ENCODE results near the gene TNRC6C. TPM values are rescaled to one million over a fixed set of nuclear protein-coding genes. Genes with fewer than 3 reads are reported as not detected.

Gene TNRC6C
- total and polyA plus RNA-seq, 2 of the 13 experiments (the other 11 are each of a cell fraction or from before 2014, with no cell fraction given) = 0.66 to 4.9 TPM

DNA sequence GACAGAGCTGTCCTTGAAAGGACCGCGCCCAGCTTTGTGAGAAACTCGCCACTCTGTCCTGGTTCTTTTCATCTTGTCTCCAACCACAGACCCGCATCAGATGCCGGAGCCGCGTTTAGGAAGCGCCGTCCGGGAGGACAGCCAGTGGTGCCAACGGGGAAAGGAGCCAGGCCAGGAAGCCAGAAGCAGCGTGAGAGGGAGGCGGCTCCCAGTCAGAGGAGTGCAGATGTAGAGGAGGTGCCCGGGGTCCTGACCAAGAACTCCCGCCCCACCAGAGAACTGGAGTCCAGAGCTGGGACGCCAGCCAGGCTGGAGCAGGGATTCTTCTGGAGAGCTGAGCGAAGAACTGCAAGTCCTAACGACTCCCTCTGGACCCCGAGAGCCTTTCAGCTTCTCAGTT is 49.3 kb upstream of the TNRC6C start:
- no TSS peak for BruUV-seq (replicated peaks)
- Histone ChIP-seq H3K4me2 (ENCODE audit: low read depth, low read length) (no peak overlapping the region), H3K9ac (ENCODE audit: insufficient read depth, low read depth, low read length) (no peak overlapping the region), H3K36me3 (replicated peaks in 1 of 2; ENCODE audit: control insufficient read depth in 1 of 2, insufficient read depth in 2 of 2, low read length in 2 of 2) (no peaks in the 10 kb centered on the region), H3K9me3 (ENCODE audit: low read length) (no peaks in the 10 kb centered on the region), H2AFZ (ENCODE audit: low read length) (no peak overlapping the region), H3K79me2 (ENCODE audit: insufficient read depth, low read length) (no peaks in the 10 kb centered on the region), H3K4me3 (replicated peaks in 1 of 3; ENCODE audit: insufficient read depth in 1 of 3, low read depth in 2 of 3, low read length in 3 of 3) (no peak overlapping the region), H3K27ac (ENCODE audit: extremely low read length, insufficient read depth, low read length) (no peak overlapping the region), H4K20me1 (ENCODE audit: insufficient read depth, low read length) (no peaks in the 10 kb centered on the region; the same call in 1 of the 2 replicates), H3K4me1 (ENCODE audit: insufficient read depth, low read length) (no peaks in the 10 kb centered on the region), H3K27me3 (ENCODE audit: control insufficient read depth in 1 of 2, insufficient read depth in 2 of 2, low read length in 2 of 2) (peaks cover 16 to 55% of the 10 kb centered on the region in 2 experiments)
- WGBS (ENCODE audit: low lambda C conversion rate) = 51% methylated on average over 19 of the region's 19 CpGs
- ATAC-seq = no peak
- POLR2A ChIA-PET = no interaction called here
- DNase-seq (ENCODE audit: low spot score) = no peak
- no peak for FAIRE-seq
- TF ChIP-seq XRCC5 (optimal IDR thresholded peaks at IDR 0.05; ENCODE audit: low read length) (no peak), ETV6 (CRISPR knock-in tag; conservative IDR thresholded peaks at IDR 0.05) (no peak), GMEB2 (CRISPR knock-in tag; IDR thresholded peaks at IDR 0.05; ENCODE audit: low read depth) (no peak), TCF7 (IDR thresholded peaks at IDR 0.05; ENCODE audit: low read depth) (no peak), KMT2A (CRISPR knock-in tag; IDR thresholded peaks at IDR 0.05) (no peak)
- TF ChIP-seq, protein P1, sequence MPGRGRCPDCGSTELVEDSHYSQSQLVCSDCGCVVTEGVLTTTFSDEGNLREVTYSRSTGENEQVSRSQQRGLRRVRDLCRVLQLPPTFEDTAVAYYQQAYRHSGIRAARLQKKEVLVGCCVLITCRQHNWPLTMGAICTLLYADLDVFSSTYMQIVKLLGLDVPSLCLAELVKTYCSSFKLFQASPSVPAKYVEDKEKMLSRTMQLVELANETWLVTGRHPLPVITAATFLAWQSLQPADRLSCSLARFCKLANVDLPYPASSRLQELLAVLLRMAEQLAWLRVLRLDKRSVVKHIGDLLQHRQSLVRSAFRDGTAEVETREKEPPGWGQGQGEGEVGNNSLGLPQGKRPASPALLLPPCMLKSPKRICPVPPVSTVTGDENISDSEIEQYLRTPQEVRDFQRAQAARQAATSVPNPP (CRISPR knock-in tag; IDR thresholded peaks at IDR 0.05) = no peak
- TF ChIP-seq, protein P2, sequence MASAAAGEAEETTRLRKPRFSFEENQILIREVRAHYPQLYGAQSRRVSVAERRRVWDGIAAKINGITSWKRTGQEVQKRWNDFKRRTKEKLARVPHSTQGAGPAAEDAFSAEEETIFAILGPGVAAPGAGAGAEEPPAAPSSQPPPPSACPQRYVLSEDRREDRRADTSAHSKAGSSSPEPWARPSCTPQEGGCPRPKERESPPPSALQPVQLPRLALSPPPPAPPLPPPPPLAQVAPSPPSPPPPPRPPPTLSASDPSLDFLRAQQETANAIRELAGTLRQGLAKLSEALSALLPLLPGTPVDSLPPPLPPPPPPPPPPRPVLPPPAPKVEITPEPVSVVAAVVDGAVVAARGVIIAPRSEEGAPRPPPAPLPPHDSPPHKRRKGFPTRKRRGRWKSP (CRISPR knock-in tag; IDR thresholded peaks at IDR 0.05) = no peak
- CTCF ChIA-PET (ENCODE audit: low intra/inter-chr PET ratio, low total read pairs) = no interaction called here
- intact Hi-C loops (cut with micrococcal nuclease; ENCODE audit: unreplicated experiment) (no loop called here), in situ Hi-C loops (cut with HindIII; ENCODE audit: extremely low pct_ligation_motif_present, low pct_unique_long_range_greater_than_20kb) (no loop called here)
